HUES48 (cell line): Measurements from ENCODE around the gene FLYWCH1.

Experiments used
- H3K27ac ChIP-seq: one replicate; pipeline ENCODE4 v1.7.0; 2013; ENCODE audit warnings: low read depth, low read length, inconsistent platforms
- H3K27me3 ChIP-seq: 2 replicates; pipeline ENCODE4 v1.6.1; 2013; ENCODE audit warnings: mild to moderate bottlenecking, low read length; ENCODE audit not compliant: control insufficient read depth, insufficient read depth
- H3K36me3 ChIP-seq: 2 replicates; pipeline ENCODE4 v1.6.1; 2013; ENCODE audit warnings: low read length; ENCODE audit not compliant: control insufficient read depth, insufficient read depth
- H3K4me1 ChIP-seq: 2 replicates; pipeline ENCODE4 v1.6.1; 2013; ENCODE audit warnings: mild to moderate bottlenecking, low read length; ENCODE audit not compliant: control insufficient read depth, insufficient read depth
- H3K4me3 ChIP-seq: 2 replicates; pipeline ENCODE4 v1.5.1; 2013; ENCODE audit warnings: mild to moderate bottlenecking, low read depth, low read length
- H3K9ac ChIP-seq: 2 replicates; pipeline ENCODE4 v1.6.1; 2013; ENCODE audit warnings: mild to moderate bottlenecking, low read depth, low read length, moderate library complexity
- H3K9me3 ChIP-seq: 2 replicates; pipeline ENCODE4 v1.6.1; 2013; ENCODE audit warnings: low read length; ENCODE audit not compliant: control insufficient read depth, insufficient read depth

Gene FLYWCH1

GRCh38 chr16:2971985-2972784 lies 60.5 kb downstream of the FLYWCH1 start:
- H3K9me3 ChIP-seq: no peaks in the 10 kb centered on the region
- peaks cover 15% of the 10 kb centered on the region for H3K27me3 ChIP-seq
- H3K36me3 ChIP-seq: peaks cover 60% of the 10 kb centered on the region
- no peak overlapping the region for H3K27ac ChIP-seq
- H3K4me1 ChIP-seq: peaks cover 7% of the 10 kb centered on the region; the same call in 1 of the 2 replicates
- H3K4me3 ChIP-seq: no peak overlapping the region
- no peak overlapping the region for H3K9ac ChIP-seq

GRCh38 chr16:2973093-2973492 lies 61.4 kb downstream of the FLYWCH1 start:
- Histone ChIP-seq H3K27me3 (peaks cover 6% of the 10 kb centered on the region), H3K4me3 (no peak overlapping the region), H3K9me3 (no peaks in the 10 kb centered on the region), H3K9ac (no peak overlapping the region), H3K27ac (no peak overlapping the region), H3K36me3 (peaks cover 68% of the 10 kb centered on the region), H3K4me1 (peaks cover 7% of the 10 kb centered on the region; the same call in 1 of the 2 replicates)

- Histone ChIP-seq H3K36me3 (peaks cover 71% of the 10 kb centered on the region), H3K9me3 (no peaks in the 10 kb centered on the region), H3K4me3 (no peak overlapping the region), H3K9ac (no peak overlapping the region), H3K27me3 (no peaks in the 10 kb centered on the region), H3K4me1 (peaks cover 7% of the 10 kb centered on the region; the same call in 1 of the 2 replicates), H3K27ac (no peak overlapping the region)
Measured at GRCh38 chr16:2973605-2974318, 62.0 kb downstream of the FLYWCH1 start.

- Histone ChIP-seq H3K9ac (no peak overlapping the region), H3K27me3 (no peaks in the 10 kb centered on the region), H3K27ac (no peak overlapping the region), H3K4me3 (no peak overlapping the region), H3K9me3 (no peaks in the 10 kb centered on the region), H3K4me1 (peaks cover 10% of the 10 kb centered on the region), H3K36me3 (peaks cover 75% of the 10 kb centered on the region)
Measured at GRCh38 chr16:2974319-2975056, 62.8 kb downstream of the FLYWCH1 start.

GRCh38 chr16:2975161-2975795 lies 63.5 kb downstream of the FLYWCH1 start:
- Histone ChIP-seq H3K9ac (no peak overlapping the region), H3K9me3 (no peaks in the 10 kb centered on the region), H3K27me3 (no peaks in the 10 kb centered on the region), H3K4me3 (no peak overlapping the region), H3K36me3 (peaks cover 75% of the 10 kb centered on the region), H3K4me1 (peaks cover 10% of the 10 kb centered on the region), H3K27ac (no peak overlapping the region)

GRCh38 chr16:2976201-2976600 lies 64.5 kb downstream of the FLYWCH1 start:
- H3K27ac ChIP-seq: no peak overlapping the region
- H3K4me1 ChIP-seq: peaks cover 10% of the 10 kb centered on the region
- no peak overlapping the region for H3K9ac ChIP-seq
- no peaks in the 10 kb centered on the region for H3K27me3 ChIP-seq
- no peaks in the 10 kb centered on the region for H3K9me3 ChIP-seq
- H3K4me3 ChIP-seq: no peak overlapping the region
- peaks cover 74% of the 10 kb centered on the region for H3K36me3 ChIP-seq

GRCh38 chr16:2976673-2977072 lies 64.9 kb downstream of the FLYWCH1 start:
- H3K9me3 ChIP-seq: no peaks in the 10 kb centered on the region
- peaks cover 15% of the 10 kb centered on the region for H3K4me1 ChIP-seq
- no peaks in the 10 kb centered on the region for H3K27me3 ChIP-seq
- H3K9ac ChIP-seq: no peak overlapping the region
- H3K4me3 ChIP-seq: no peak overlapping the region
- peaks cover 69% of the 10 kb centered on the region for H3K36me3 ChIP-seq
- no peak overlapping the region for H3K27ac ChIP-seq

GRCh38 chr16:2977440-2977839 lies 65.7 kb downstream of the FLYWCH1 start:
- Histone ChIP-seq H3K36me3 (peaks cover 62% of the 10 kb centered on the region), H3K9ac (no peak overlapping the region)

GRCh38 chr16:2979669-2980226 lies 68.0 kb downstream of the FLYWCH1 start:
- H3K27ac ChIP-seq: peak overlapping the region; percentile 98
- peaks cover 40% of the 10 kb centered on the region for H3K36me3 ChIP-seq
- peak overlapping the region; percentile 88; the same call in 1 of the 2 replicates for H3K9ac ChIP-seq
- no peaks in the 10 kb centered on the region for H3K27me3 ChIP-seq
- peaks cover 27% of the 10 kb centered on the region for H3K4me1 ChIP-seq
- H3K4me3 ChIP-seq: peak overlapping the region; percentile 86
- H3K9me3 ChIP-seq: no peaks in the 10 kb centered on the region

More at GRCh38 chr16:2977440-2977839, 65.7 kb downstream of the FLYWCH1 start:
- Histone ChIP-seq H3K27me3 (no peaks in the 10 kb centered on the region), H3K4me1 (peaks cover 23% of the 10 kb centered on the region), H3K4me3 (no peak overlapping the region), H3K9me3 (no peaks in the 10 kb centered on the region), H3K27ac (no peak overlapping the region)
